Astrocyte (in vitro differentiated cells and primary cell): ENCODE data around the gene CHAF1B. TPM values are rescaled to one million over a fixed set of nuclear protein-coding genes. Genes with fewer than 3 reads are reported as not detected.
A peak's percentile ranks its signal among the peaks of the same experiment; 100 is the strongest.
"Not testable (repeated sequence)": the region's sequence is repeated elsewhere in the genome, so short reads cannot be mapped to it uniquely, and the experiment has no call there.

Source experiments
- DNase-seq: peaks from one replicate; pipeline ENCODE4 v3.0.0-alpha.2; 2010; ENCODE audit warnings: low read depth
- FAIRE-seq: peaks from 2 replicates; lab custom pipeline; 2011; peaks lifted over from hg19 to GRCh38; lab: Jason Lieb, UNC
- H2AFZ ChIP-seq: 2 replicates; pipeline ENCODE4 v1.6.0; 2012; ENCODE audit warnings: low read depth, low read length, inconsistent platforms
- H3K27ac ChIP-seq: 2 replicates; pipeline ENCODE4 v1.5.1; 2011; ENCODE audit warnings: low read depth, low read length, inconsistent platforms
- H3K27me3 ChIP-seq: 2 replicates; pipeline ENCODE4 v1.6.0; 2011; ENCODE audit warnings: low read length, inconsistent platforms; ENCODE audit not compliant: insufficient read depth
- H3K36me3 ChIP-seq: 2 replicates; pipeline ENCODE4 v1.5.1; 2011; ENCODE audit warnings: low read length, inconsistent platforms; ENCODE audit not compliant: insufficient read depth
- H3K4me1 ChIP-seq: 2 replicates; pipeline ENCODE4 v1.5.1; 2011; ENCODE audit warnings: low read length, inconsistent platforms; ENCODE audit not compliant: insufficient read depth
- H3K4me2 ChIP-seq: 2 replicates; pipeline ENCODE4 v1.6.0; 2012; ENCODE audit warnings: low read length, inconsistent platforms
- H3K4me3 ChIP-seq: 2 replicates; pipeline ENCODE4 v1.5.1; 2011; ENCODE audit warnings: low read depth, mild to moderate bottlenecking, low read length, inconsistent platforms; ENCODE audit not compliant: insufficient read depth
- H3K79me2 ChIP-seq: 2 replicates; pipeline ENCODE4 v1.6.0; 2012; ENCODE audit warnings: mild to moderate bottlenecking, low read length, inconsistent platforms; ENCODE audit not compliant: insufficient read depth
- H3K9ac ChIP-seq: 2 replicates; pipeline ENCODE4 v1.6.0; 2012; ENCODE audit warnings: mild to moderate bottlenecking, low read length, inconsistent platforms
- H3K9me3 ChIP-seq: 2 replicates; pipeline ENCODE4 v1.5.1; 2012; ENCODE audit warnings: low read depth, mild to moderate bottlenecking, low read length, inconsistent platforms; ENCODE audit not compliant: insufficient read depth
- H4K20me1 ChIP-seq: 2 replicates; pipeline ENCODE4 v1.6.0; 2012; ENCODE audit warnings: low read length, inconsistent platforms; ENCODE audit not compliant: insufficient read depth
- H3K27ac Mint-ChIP-seq: one replicate; pipeline ENCODE4 v1.8.0; 2021; ENCODE audit warnings: mild to moderate bottlenecking, mixed read lengths; ENCODE audit not compliant: unreplicated experiment
- H3K27me3 Mint-ChIP-seq: one replicate; pipeline ENCODE4 v1.8.0; 2021; ENCODE audit warnings: low read depth, mixed read lengths; ENCODE audit not compliant: unreplicated experiment
- H3K36me3 Mint-ChIP-seq: one replicate; pipeline ENCODE4 v1.8.0; 2021; ENCODE audit warnings: low read depth, mixed read lengths; ENCODE audit not compliant: unreplicated experiment
- H3K4me1 Mint-ChIP-seq: one replicate; pipeline ENCODE4 v1.8.0; 2021; ENCODE audit warnings: low read depth, mixed read lengths; ENCODE audit not compliant: unreplicated experiment
- H3K4me3 Mint-ChIP-seq: one replicate; pipeline ENCODE4 v1.8.0; 2021; ENCODE audit warnings: mild to moderate bottlenecking, moderate library complexity, mixed read lengths; ENCODE audit not compliant: unreplicated experiment
- H3K9me3 Mint-ChIP-seq: one replicate; pipeline ENCODE4 v1.8.0; 2021; ENCODE audit warnings: mild to moderate bottlenecking, mixed read lengths; ENCODE audit not compliant: unreplicated experiment
- EZH2 ChIP-seq: IDR thresholded peaks from 2 replicates; pipeline ENCODE4 v1.6.1; 2012; ENCODE audit warnings: mild to moderate bottlenecking, low read length, inconsistent platforms; ENCODE audit not compliant: insufficient read depth
- total RNA-seq: library from RNA; stranded (reverse); gene quantifications from 2 replicates; pipeline ENCODE4 v1.2.1, GENCODE V29; 2021
- TF ChIP-seq, protein P1 (sequence below): IDR thresholded peaks from 2 replicates; pipeline ENCODE4 v1.5.1; 2011; ENCODE audit warnings: low read depth, mild to moderate bottlenecking, inconsistent platforms, low read length, moderate library complexity; ENCODE audit not compliant: insufficient read depth

The CHAF1B gene
- total RNA-seq, 1 donor from 2014 or later = 2.8 TPM

DNA sequence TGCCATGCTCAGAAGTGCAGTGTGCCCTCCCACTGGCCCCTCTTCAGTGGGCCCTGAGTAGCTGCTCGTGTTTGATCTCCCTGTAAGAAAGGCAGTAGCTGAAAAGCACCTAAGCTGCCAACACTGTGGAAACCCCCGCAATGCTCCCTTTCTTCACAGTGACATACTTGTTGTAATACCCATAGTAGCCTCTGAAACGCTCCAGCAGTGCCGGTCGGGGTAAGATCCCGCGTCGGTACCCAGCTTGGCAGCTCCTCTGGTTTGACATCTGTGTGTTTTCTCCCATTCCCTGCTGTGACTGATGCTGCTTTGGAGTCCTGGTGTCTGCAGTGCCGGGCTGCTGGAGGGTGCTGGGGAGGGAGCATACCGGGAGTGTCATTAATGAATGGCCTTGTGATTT is 3.6 kb downstream of the CHAF1B start:
- no peaks in the 10 kb centered on the region for H3K36me3 Mint-ChIP-seq
- TF ChIP-seq EZH2 = no peak
- TF ChIP-seq, protein P1, sequence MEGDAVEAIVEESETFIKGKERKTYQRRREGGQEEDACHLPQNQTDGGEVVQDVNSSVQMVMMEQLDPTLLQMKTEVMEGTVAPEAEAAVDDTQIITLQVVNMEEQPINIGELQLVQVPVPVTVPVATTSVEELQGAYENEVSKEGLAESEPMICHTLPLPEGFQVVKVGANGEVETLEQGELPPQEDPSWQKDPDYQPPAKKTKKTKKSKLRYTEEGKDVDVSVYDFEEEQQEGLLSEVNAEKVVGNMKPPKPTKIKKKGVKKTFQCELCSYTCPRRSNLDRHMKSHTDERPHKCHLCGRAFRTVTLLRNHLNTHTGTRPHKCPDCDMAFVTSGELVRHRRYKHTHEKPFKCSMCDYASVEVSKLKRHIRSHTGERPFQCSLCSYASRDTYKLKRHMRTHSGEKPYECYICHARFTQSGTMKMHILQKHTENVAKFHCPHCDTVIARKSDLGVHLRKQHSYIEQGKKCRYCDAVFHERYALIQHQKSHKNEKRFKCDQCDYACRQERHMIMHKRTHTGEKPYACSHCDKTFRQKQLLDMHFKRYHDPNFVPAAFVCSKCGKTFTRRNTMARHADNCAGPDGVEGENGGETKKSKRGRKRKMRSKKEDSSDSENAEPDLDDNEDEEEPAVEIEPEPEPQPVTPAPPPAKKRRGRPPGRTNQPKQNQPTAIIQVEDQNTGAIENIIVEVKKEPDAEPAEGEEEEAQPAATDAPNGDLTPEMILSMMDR = peak; percentile 32
- Histone ChIP-seq H3K9me3 (no peaks in the 10 kb centered on the region), H2AFZ (no peak overlapping the region), H3K79me2 (no peaks in the 10 kb centered on the region), H3K36me3 (no peaks in the 10 kb centered on the region), H4K20me1 (no peaks in the 10 kb centered on the region), H3K4me3 (no peak overlapping the region), H3K4me2 (peak overlapping the region; percentile 64), H3K9ac (peak overlapping the region; percentile 3), H3K4me1 (peaks cover 10% of the 10 kb centered on the region), H3K27me3 (no peaks in the 10 kb centered on the region), H3K27ac (no peak overlapping the region)
- no peaks in the 10 kb centered on the region for H3K4me1 Mint-ChIP-seq
- no peak overlapping the region for H3K27ac Mint-ChIP-seq
- FAIRE-seq (no peak), DNase-seq (peak; percentile 65)
- no peaks in the 10 kb centered on the region for H3K9me3 Mint-ChIP-seq
- H3K4me3 Mint-ChIP-seq = peak overlapping the region; percentile 1
- H3K27me3 Mint-ChIP-seq = no peaks in the 10 kb centered on the region

DNA sequence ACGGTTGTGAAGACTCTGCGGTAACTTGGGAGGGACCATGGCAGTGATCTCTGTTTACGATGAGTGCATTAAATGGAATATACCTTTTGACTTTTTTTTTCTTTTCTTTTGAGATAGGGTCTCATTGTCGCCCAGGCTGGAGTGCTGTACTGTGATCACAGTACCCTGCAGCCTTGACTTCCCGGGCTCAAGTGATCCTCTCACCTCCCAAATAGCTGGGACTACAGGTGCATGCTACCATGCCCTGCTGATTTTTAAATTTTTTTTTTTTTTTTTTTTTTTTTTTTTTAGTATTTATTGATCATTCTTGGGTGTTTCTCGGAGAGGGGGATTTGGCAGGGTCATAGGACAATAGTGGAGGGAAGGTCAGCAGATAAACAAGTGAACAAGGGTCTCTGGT is 6.5 kb downstream of the CHAF1B start:
- H3K27me3 Mint-ChIP-seq, H3K9me3 ChIP-seq, DNase-seq, H3K4me3 ChIP-seq, H3K27me3 ChIP-seq, H3K9ac ChIP-seq, H3K4me1 Mint-ChIP-seq, FAIRE-seq, H3K4me3 Mint-ChIP-seq, H3K79me2 ChIP-seq, H3K4me2 ChIP-seq, H3K36me3 ChIP-seq, H3K4me1 ChIP-seq, H2AFZ ChIP-seq, H4K20me1 ChIP-seq, H3K9me3 Mint-ChIP-seq, H3K36me3 Mint-ChIP-seq, H3K27ac Mint-ChIP-seq, H3K27ac ChIP-seq: not testable (repeated sequence)

DNA sequence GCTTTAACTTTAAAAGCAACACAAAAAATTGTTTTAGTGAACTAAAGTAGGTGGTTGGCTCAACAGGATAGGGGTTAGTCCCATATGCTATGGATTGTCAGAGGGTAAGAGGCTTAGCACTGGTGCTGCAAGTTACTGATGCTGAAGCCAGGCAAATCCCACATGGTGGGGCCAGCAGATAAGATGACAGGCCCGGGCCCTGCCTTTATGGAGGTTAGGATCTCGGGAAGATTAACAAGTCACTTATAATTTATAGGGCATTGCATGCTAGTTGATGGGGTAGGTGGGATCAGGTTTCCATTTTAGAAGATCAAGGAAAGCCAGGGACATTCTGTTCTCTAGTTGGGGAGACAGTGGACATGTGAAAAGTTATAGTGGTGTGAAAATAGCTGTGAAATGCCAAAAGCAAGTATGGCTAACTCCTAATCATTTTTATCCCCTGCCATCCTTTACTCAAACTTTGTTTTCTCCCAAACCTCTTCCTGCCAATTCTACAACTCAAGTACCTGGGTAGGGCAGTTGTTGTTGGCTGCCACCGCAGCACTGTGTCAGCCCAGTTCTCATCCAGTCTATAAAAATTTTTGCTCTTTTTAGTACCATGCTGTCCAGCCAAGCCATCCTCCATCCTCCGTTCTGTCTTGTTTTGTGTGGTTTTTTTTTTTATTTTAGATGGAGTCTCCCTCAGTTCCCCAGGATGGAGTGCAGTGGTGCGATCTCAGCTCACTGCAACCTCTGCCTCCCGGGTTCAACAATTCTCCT is 10.3 kb downstream of the CHAF1B start:
- peaks cover 4% of the 10 kb centered on the region for H3K36me3 Mint-ChIP-seq
- no peak overlapping the region for H3K9ac ChIP-seq
- FAIRE-seq = no peak

More for the DNA sequence above, 10.3 kb downstream of the CHAF1B start:
- H3K4me3 Mint-ChIP-seq = no peak overlapping the region
- no peaks in the 10 kb centered on the region for H3K27me3 Mint-ChIP-seq
- Histone ChIP-seq H3K27ac (no peak overlapping the region), H3K4me2 (no peak overlapping the region), H3K36me3 (peaks cover 10% of the 10 kb centered on the region), H2AFZ (no peak overlapping the region), H3K9me3 (no peaks in the 10 kb centered on the region), H3K4me3 (no peak overlapping the region), H3K4me1 (no peaks in the 10 kb centered on the region), H3K27me3 (no peaks in the 10 kb centered on the region), H4K20me1 (no peaks in the 10 kb centered on the region), H3K79me2 (no peaks in the 10 kb centered on the region)
- no peaks in the 10 kb centered on the region for H3K4me1 Mint-ChIP-seq
- no peak for TF ChIP-seq EZH2
- TF ChIP-seq, protein P1 = no peak
- no peak for DNase-seq
- H3K27ac Mint-ChIP-seq = no peak overlapping the region
- H3K9me3 Mint-ChIP-seq = no peaks in the 10 kb centered on the region
